Endothelial cell of umbilical vein (primary cell): ENCODE measurements around the gene MRPS34. TPM values are rescaled to one million over a fixed set of nuclear protein-coding genes. Genes with fewer than 3 reads are reported as not detected.

Experiments
- BruUV-seq: library from RNA; stranded (reverse); fragments of 400-500 nt; replicated peaks from 2 replicates; lab custom pipeline; 2021; lab: Mats Ljungman, UMichigan
- CTCF ChIA-PET: fragments of 300-600, 350-600 bp; sonication (Branson Sonifier 250); formaldehyde crosslinking; loops from one replicate; lab custom pipeline; 2021; ENCODE audit warnings: antibody characterized with exemption, inconsistent platforms; lab: Charles Lee
- POLR2A ChIA-PET: fragments of 300-600, 350-600 bp; sonication (Branson Sonifier 250); formaldehyde crosslinking; loops from one replicate; lab custom pipeline; 2021; ENCODE audit warnings: antibody characterized with exemption, inconsistent platforms; lab: Charles Lee
- DNase-seq: peaks from one replicate; pipeline ENCODE4 v3.0.0-alpha.2; 2011; ENCODE audit warnings: low read depth, low spot score
- FAIRE-seq: peaks from 2 replicates; lab custom pipeline; 2011; peaks lifted over from hg19 to GRCh38; lab: Jason Lieb, UNC
- H2AFZ ChIP-seq: 2 replicates; pipeline ENCODE4 v1.6.0; 2012; ENCODE audit warnings: low read depth, low read length, control low read depth, inconsistent platforms
- H3K27ac ChIP-seq: 2 replicates; pipeline ENCODE4 v1.5.1; 2011; ENCODE audit warnings: low read depth, mild to moderate bottlenecking, control low read depth, low read length, moderate library complexity; ENCODE audit not compliant: insufficient read depth
- H3K27me3 ChIP-seq, 2 experiments: 2 replicates each; pipeline versions ENCODE4 v1.6.0 to v1.6.1; 2011; ENCODE audit warnings: low read length in 2 of 2, mixed read lengths in 1 of 2; ENCODE audit not compliant: control insufficient read depth in 2 of 2, insufficient read depth in 2 of 2
- H3K36me3 ChIP-seq, 2 experiments: 2 replicates in 1 of 2; 3 replicates in 1 of 2; pipeline ENCODE4 v1.5.1; 2011; ENCODE audit warnings: low read length in 2 of 2, mild to moderate bottlenecking in 1 of 2, moderate library complexity in 1 of 2; ENCODE audit not compliant: control insufficient read depth in 2 of 2, insufficient read depth in 2 of 2; ENCODE audit errors: extremely low read depth in 1 of 2
- H3K4me1 ChIP-seq: 3 replicates; pipeline ENCODE4 v1.5.1; 2011; ENCODE audit warnings: mild to moderate bottlenecking, low read length; ENCODE audit not compliant: control insufficient read depth, insufficient read depth; ENCODE audit errors: extremely low read depth
- H3K4me2 ChIP-seq: 2 replicates; pipeline ENCODE4 v1.6.1; 2011; ENCODE audit warnings: low read length, control low read depth, mixed read lengths; ENCODE audit not compliant: insufficient read depth
- H3K4me3 ChIP-seq, 3 experiments: fragments of 200-600 bp in 1 of 3; sonication (generic), shearing (Covaris generic) in 1 of 3; replicated peaks in 1 of 3; 2 replicates each; pipeline ENCODE4 v1.5.1; 2011 to 2016; ENCODE audit warnings: control low read depth in 3 of 3, low read length in 3 of 3, mild to moderate bottlenecking in 2 of 3, inconsistent platforms in 1 of 3, low read depth in 1 of 3, moderate library complexity in 1 of 3; ENCODE audit not compliant: insufficient read depth in 1 of 3
- H3K79me2 ChIP-seq: 2 replicates; pipeline ENCODE4 v1.6.0; 2012; ENCODE audit warnings: low read length, inconsistent platforms; ENCODE audit not compliant: control insufficient read depth, insufficient read depth
- H3K9ac ChIP-seq: replicated peaks from 2 replicates; pipeline ENCODE3; 2011; ENCODE audit warnings: low read length, control low read depth; ENCODE audit not compliant: insufficient read depth; ENCODE audit errors: extremely low read depth
- H3K9me1 ChIP-seq: replicated peaks from 3 replicates; pipeline ENCODE4 v1.6.0; 2011; ENCODE audit warnings: mild to moderate bottlenecking, low read length; ENCODE audit not compliant: control insufficient read depth, insufficient read depth; ENCODE audit errors: extremely low read depth
- H3K9me3 ChIP-seq: replicated peaks from 2 replicates; pipeline ENCODE4 v1.5.1; 2012; ENCODE audit warnings: low read length, inconsistent platforms; ENCODE audit not compliant: control insufficient read depth, insufficient read depth
- H4K20me1 ChIP-seq: replicated peaks from 2 replicates; pipeline ENCODE3; 2011; ENCODE audit warnings: mild to moderate bottlenecking, low read length; ENCODE audit not compliant: control insufficient read depth, insufficient read depth; ENCODE audit errors: extremely low read depth
- CTCF ChIP-seq, 2 donors: IDR thresholded peaks; 1 replicate in 1 of 2; 2 replicates in 1 of 2; pipeline ENCODE4 v1.5.1; 2011; ENCODE audit warnings: low read length in 2 of 2, mild to moderate bottlenecking in 2 of 2, moderate library complexity in 2 of 2, control low read depth in 1 of 2, inconsistent platforms in 1 of 2, low read depth in 1 of 2; ENCODE audit not compliant: insufficient read depth in 1 of 2; ENCODE audit errors: extremely low read depth in 1 of 2
- EZH2 ChIP-seq: IDR thresholded peaks from 2 replicates; pipeline ENCODE4 v1.6.1; 2012; ENCODE audit warnings: borderline replicate concordance, low read depth, mild to moderate bottlenecking, moderate library complexity, low read length, inconsistent platforms; ENCODE audit not compliant: severe bottlenecking
- FOS ChIP-seq: IDR thresholded peaks from 2 replicates; pipeline ENCODE4 v1.6.1; 2011; ENCODE audit warnings: mild to moderate bottlenecking, low read length, moderate library complexity, borderline replicate concordance; ENCODE audit not compliant: insufficient read depth
- GATA2 ChIP-seq: IDR thresholded peaks from 2 replicates; pipeline ENCODE4 v1.7.0; 2011; ENCODE audit warnings: low read depth, mild to moderate bottlenecking, moderate library complexity, mixed read lengths, low read length; ENCODE audit not compliant: insufficient read length, insufficient read depth
- JUN ChIP-seq: IDR thresholded peaks from 2 replicates; pipeline ENCODE4 v1.6.1; 2011; ENCODE audit warnings: borderline replicate concordance, low read depth; ENCODE audit not compliant: insufficient read length, insufficient read depth
- MAX ChIP-seq: IDR thresholded peaks from 2 replicates; pipeline ENCODE4 v1.6.1; 2011; ENCODE audit not compliant: insufficient read depth, insufficient read length
- MYC ChIP-seq: IDR thresholded peaks from one replicate; pipeline ENCODE4 v1.6.1; 2011; ENCODE audit warnings: mild to moderate bottlenecking, low read depth, low read length
- POLR2A ChIP-seq: IDR thresholded peaks from 2 replicates; pipeline ENCODE4 v1.6.1; 2012; ENCODE audit warnings: low read depth, mild to moderate bottlenecking, control low read depth, low read length
- POLR2AphosphoS5 ChIP-seq: IDR thresholded peaks from 2 replicates; pipeline ENCODE4 v1.6.1; 2012; ENCODE audit warnings: low read depth, mild to moderate bottlenecking, control low read depth, low read length, moderate library complexity; ENCODE audit not compliant: insufficient read depth
- dilution Hi-C: fragments of 300-500 bp; cut with MboI; formaldehyde crosslinking; loops from one replicate; pipeline ENCODE4 v1.15.0; 2019; ENCODE audit warnings: low sequenced_read_pairs; ENCODE audit not compliant: extremely low pct_ligation_motif_present
- intact Hi-C: fragments of 100-400 bp; cut with micrococcal nuclease; formaldehyde crosslinking; loops from one replicate; pipeline ENCODE4 v1.10.0; 2022
- polyA plus RNA-seq, 4 experiments: library from polyadenylated mRNA; depleted of rRNA in 3 of 4; stranded (reverse) in 3 of 4; unstranded in 1 of 4; fragments of >200 nt; gene quantifications; 2 replicates each; pipeline versions ENCODE4 v1.2.1 to v1.2.3, GENCODE V29; 2011 to 2012; ENCODE audit warnings: missing spikeins in 1 of 4
- total RNA-seq: library from RNA; stranded (reverse); gene quantifications from 2 replicates; pipeline ENCODE4 v1.2.3, GENCODE V29; 2021

MRPS34 gene
- total and polyA plus RNA-seq, 2 donors (not counting 3 experiments of a cell fraction or from before 2014, with no cell fraction given): 82.1 to 102 TPM

GRCh38 chr16:1780677-1781072 lies 7.7 kb upstream of the MRPS34 start:
- no peaks in the 10 kb centered on the region for H3K9me1 ChIP-seq
- intact Hi-C loops: loop anchor here (5.0 to 10.0 kb wide), 2 partner anchors 358 to 476 kb away; partner anchors contain the start of genes UBE2I and UQCC4
- POLR2A ChIA-PET: interaction anchor here (1.2 kb wide), 1 partner anchor 360 kb away, joined by 3 read pairs; the partner anchor contains the start of gene UQCC4
- TSS peak; percentile 44 for BruUV-seq
- peaks cover 0 to 40% of the 10 kb centered on the region in 2 experiments for H3K36me3 ChIP-seq
- H3K4me1 ChIP-seq: peaks cover 14% of the 10 kb centered on the region
- no peak overlapping the region for H3K4me3 ChIP-seq
- FAIRE-seq (no peak), DNase-seq (no peak)
- dilution Hi-C loops: no loop called here
- no peaks in the 10 kb centered on the region for H3K9me3 ChIP-seq
- TF ChIP-seq GATA2 (no peak), MAX (no peak), MYC (no peak), CTCF (IDR thresholded peaks at IDR 0.05; ENCODE audit: extremely low read depth in 1 of 2, insufficient read depth in 1 of 2, low read depth in 1 of 2, low read length in 2 of 2) (no peak), EZH2 (no peak), POLR2AphosphoS5 (no peak), JUN (no peak), POLR2A (no peak), FOS (no peak)
- no peak overlapping the region for H2AFZ ChIP-seq
- no peak overlapping the region for H3K27ac ChIP-seq
- CTCF ChIA-PET: interaction anchor here (1.5 kb wide), 1 partner anchor 73 kb away, joined by 3 read pairs; no protein-coding TSS in a partner anchor
- no peak overlapping the region for H3K9ac ChIP-seq
- peaks cover 21% of the 10 kb centered on the region for H3K79me2 ChIP-seq
- H4K20me1 ChIP-seq: no peaks in the 10 kb centered on the region
- no peak overlapping the region for H3K4me2 ChIP-seq
- no peaks in the 10 kb centered on the region for H3K27me3 ChIP-seq
